ENCODE data around the gene HYCC1.

- TF ChIP-seq POLR2AphosphoS5 (IDR thresholded peaks at IDR 0.05) (no peak), EP300 (IDR thresholded peaks at IDR 0.05; ENCODE audit: low read depth) (no peak)
- TF ChIP-seq, protein P1, sequence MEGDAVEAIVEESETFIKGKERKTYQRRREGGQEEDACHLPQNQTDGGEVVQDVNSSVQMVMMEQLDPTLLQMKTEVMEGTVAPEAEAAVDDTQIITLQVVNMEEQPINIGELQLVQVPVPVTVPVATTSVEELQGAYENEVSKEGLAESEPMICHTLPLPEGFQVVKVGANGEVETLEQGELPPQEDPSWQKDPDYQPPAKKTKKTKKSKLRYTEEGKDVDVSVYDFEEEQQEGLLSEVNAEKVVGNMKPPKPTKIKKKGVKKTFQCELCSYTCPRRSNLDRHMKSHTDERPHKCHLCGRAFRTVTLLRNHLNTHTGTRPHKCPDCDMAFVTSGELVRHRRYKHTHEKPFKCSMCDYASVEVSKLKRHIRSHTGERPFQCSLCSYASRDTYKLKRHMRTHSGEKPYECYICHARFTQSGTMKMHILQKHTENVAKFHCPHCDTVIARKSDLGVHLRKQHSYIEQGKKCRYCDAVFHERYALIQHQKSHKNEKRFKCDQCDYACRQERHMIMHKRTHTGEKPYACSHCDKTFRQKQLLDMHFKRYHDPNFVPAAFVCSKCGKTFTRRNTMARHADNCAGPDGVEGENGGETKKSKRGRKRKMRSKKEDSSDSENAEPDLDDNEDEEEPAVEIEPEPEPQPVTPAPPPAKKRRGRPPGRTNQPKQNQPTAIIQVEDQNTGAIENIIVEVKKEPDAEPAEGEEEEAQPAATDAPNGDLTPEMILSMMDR (IDR thresholded peaks at IDR 0.05) = no peak
These were observed 4.6 kb downstream of the HYCC1 start for GRCh38 chr7:23009303-23009702.

Data from transverse colon (tissue), 4 donors.